H1 (cell line): ENCODE data around the gene URB2. TPM values are rescaled to one million over a fixed set of nuclear protein-coding genes. Genes with fewer than 3 reads are reported as not detected.

Experiments used
- ATF3 ChIP-seq: IDR thresholded peaks from 2 replicates; pipeline ENCODE4 v1.6.1; 2011; ENCODE audit warnings: low read depth, mild to moderate bottlenecking, low read length; ENCODE audit not compliant: insufficient read depth
- MAX ChIP-seq: IDR thresholded peaks from 2 replicates; pipeline ENCODE4 v1.6.1; 2012; ENCODE audit warnings: inconsistent platforms
- POLR2A ChIP-seq, 2 experiments: IDR thresholded peaks; 1 replicate in 1 of 2; 2 replicates in 1 of 2; pipeline ENCODE4 v1.6.1; 2011; ENCODE audit warnings: low read depth in 2 of 2, low read length in 2 of 2, mild to moderate bottlenecking in 2 of 2; ENCODE audit errors: control extremely low read depth in 1 of 2
- RNF2 ChIP-seq: fragments of 200-900, 300-1000 bp; sonication (generic); IDR thresholded peaks from 2 replicates; pipeline ENCODE4 v1.7.1; 2016; ENCODE audit warnings: borderline replicate concordance, low read depth, mild to moderate bottlenecking, antibody characterized with exemption, low read length; ENCODE audit not compliant: poor library complexity, severe bottlenecking; ENCODE audit errors: missing control alignments
- YY1 ChIP-seq: IDR thresholded peaks from 2 replicates; pipeline ENCODE4 v1.6.1; 2011; ENCODE audit warnings: low read depth, mild to moderate bottlenecking, low read length
- polyA plus RNA-seq, 7 experiments: library from polyadenylated mRNA; depleted of rRNA in 3 of 7; stranded (reverse) in 5 of 7; unstranded in 2 of 7; fragments of >200 nt in 5 of 7; fragments of 200-250 nt in 2 of 7; gene quantifications; 1 replicate in 5 of 7; 2 replicates in 1 of 7; 4 replicates in 1 of 7; pipeline versions ENCODE4 v1.2.1 to v1.2.3, GENCODE V29; 2011 to 2013; ENCODE audit warnings: missing spikeins in 2 of 7, mixed read lengths in 2 of 7
- total RNA-seq: library from RNA; stranded (reverse); fragmentation: NEBNext Ultra II Directional; extraction: Animal tissue kit (Norgen Biotek cat#: 25700); gene quantifications from 2 replicates; pipeline ENCODE4 v1.2.1, GENCODE V29; 2021

The URB2 gene
- total and polyA plus RNA-seq, 2 of the 8 experiments (the other 6 are each of a cell fraction or from before 2014, with no cell fraction given) = 13.7 to 33.0 TPM

GRCh38 chr1:229629261-229629660 lies 3.2 kb downstream of the URB2 start (continued):
- no peak for TF ChIP-seq ATF3
- no peak for TF ChIP-seq POLR2A (IDR thresholded peaks at IDR 0.05; ENCODE audit: control extremely low read depth in 1 of 2, low read depth in 2 of 2, low read length in 2 of 2)
- no peak for TF ChIP-seq MAX
- TF ChIP-seq RNF2 = no peak
- no peak for TF ChIP-seq YY1
- TF ChIP-seq, all 59 proteins: peak for 0
